Thoracic aorta (tissue), 2 donors: ENCODE data around the gene SH3PXD2B. TPM values are rescaled to one million over a fixed set of nuclear protein-coding genes. Genes with fewer than 3 reads are reported as not detected.
A peak's percentile ranks its signal among the peaks of the same experiment; 100 is the strongest.

ENCODE experiments used
- ATAC-seq: fragments of 150-250 bp; one replicate; pipeline ENCODE4 v1.8.0; 2017; ENCODE audit warnings: low read depth; ENCODE audit not compliant: insufficient number of reproducible peaks, low FRiP score
- DNase-seq: peaks from one replicate; pipeline ENCODE4 v3.0.0-alpha.2; 2020; ENCODE audit warnings: low spot score
- H3K27ac ChIP-seq, 2 donors: fragments of 200-600 bp; sonication (generic); 1 replicate in 1 of 2; 2 replicates in 1 of 2; pipeline ENCODE4 v1.5.1; 2016; ENCODE audit warnings: mild to moderate bottlenecking in 2 of 2, moderate library complexity in 2 of 2
- H3K27me3 ChIP-seq: fragments of 200-600 bp; sonication (generic); replicated peaks from 2 replicates; pipeline ENCODE4 v1.6.0; 2016; ENCODE audit warnings: mild to moderate bottlenecking; ENCODE audit not compliant: insufficient read depth
- H3K36me3 ChIP-seq: fragments of 200-600 bp; sonication (generic); one replicate; pipeline ENCODE4 v1.5.1; 2016
- H3K4me1 ChIP-seq, 2 donors: fragments of 200-600 bp; sonication (generic); 1 replicate in 1 of 2; 2 replicates in 1 of 2; pipeline versions ENCODE4 v1.5.1 to v1.6.0; 2016; ENCODE audit warnings: low read depth in 2 of 2, mild to moderate bottlenecking in 1 of 2; ENCODE audit not compliant: control insufficient read depth in 1 of 2
- H3K4me3 ChIP-seq: fragments of 200-600 bp; sonication (generic); 2 replicates; pipeline ENCODE4 v1.5.1; 2016; ENCODE audit warnings: mild to moderate bottlenecking
- H3K9me3 ChIP-seq: fragments of 200-600 bp; sonication (generic); 2 replicates; pipeline ENCODE4 v1.5.1; 2016
- total RNA-seq, 2 donors: library from RNA; depleted of rRNA; stranded (reverse); fragments of >200 nt; gene quantifications; one replicate each; pipeline versions ENCODE4 v1.1.0 to v1.2.3, GENCODE V29; 2016
- TF ChIP-seq, protein P1 (sequence below): fragments of 200-600 bp; sonication (generic); IDR thresholded peaks from one replicate; pipeline ENCODE4 v1.5.1; 2019; ENCODE audit warnings: antibody characterized with exemption

SH3PXD2B gene
- total RNA-seq: 10 to 100 TPM; 31.4 to 42.0 TPM

- ATAC-seq (no peak), DNase-seq (no peak)
- Histone ChIP-seq H3K9me3 (no peaks in the 10 kb centered on the region), H3K4me1 (peaks cover 12 to 50% of the 10 kb centered on the region in 2 donors), H3K27me3 (no peaks in the 10 kb centered on the region), H3K27ac (peak within 1 kb of the TSS; percentile 75 to 93), H3K36me3 (no peaks in the 10 kb centered on the region), H3K4me3 (peak within 1 kb of the TSS; percentile 93)
- TF ChIP-seq, protein P1, sequence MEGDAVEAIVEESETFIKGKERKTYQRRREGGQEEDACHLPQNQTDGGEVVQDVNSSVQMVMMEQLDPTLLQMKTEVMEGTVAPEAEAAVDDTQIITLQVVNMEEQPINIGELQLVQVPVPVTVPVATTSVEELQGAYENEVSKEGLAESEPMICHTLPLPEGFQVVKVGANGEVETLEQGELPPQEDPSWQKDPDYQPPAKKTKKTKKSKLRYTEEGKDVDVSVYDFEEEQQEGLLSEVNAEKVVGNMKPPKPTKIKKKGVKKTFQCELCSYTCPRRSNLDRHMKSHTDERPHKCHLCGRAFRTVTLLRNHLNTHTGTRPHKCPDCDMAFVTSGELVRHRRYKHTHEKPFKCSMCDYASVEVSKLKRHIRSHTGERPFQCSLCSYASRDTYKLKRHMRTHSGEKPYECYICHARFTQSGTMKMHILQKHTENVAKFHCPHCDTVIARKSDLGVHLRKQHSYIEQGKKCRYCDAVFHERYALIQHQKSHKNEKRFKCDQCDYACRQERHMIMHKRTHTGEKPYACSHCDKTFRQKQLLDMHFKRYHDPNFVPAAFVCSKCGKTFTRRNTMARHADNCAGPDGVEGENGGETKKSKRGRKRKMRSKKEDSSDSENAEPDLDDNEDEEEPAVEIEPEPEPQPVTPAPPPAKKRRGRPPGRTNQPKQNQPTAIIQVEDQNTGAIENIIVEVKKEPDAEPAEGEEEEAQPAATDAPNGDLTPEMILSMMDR: no peak
Observed at GRCh38 chr5:172454358-172455086, at the start of gene SH3PXD2B. Gene SH3PXD2B (minus strand): TSS chr5:172454525. CDS start chr5:172454352, 173 bp downstream.

DNA sequence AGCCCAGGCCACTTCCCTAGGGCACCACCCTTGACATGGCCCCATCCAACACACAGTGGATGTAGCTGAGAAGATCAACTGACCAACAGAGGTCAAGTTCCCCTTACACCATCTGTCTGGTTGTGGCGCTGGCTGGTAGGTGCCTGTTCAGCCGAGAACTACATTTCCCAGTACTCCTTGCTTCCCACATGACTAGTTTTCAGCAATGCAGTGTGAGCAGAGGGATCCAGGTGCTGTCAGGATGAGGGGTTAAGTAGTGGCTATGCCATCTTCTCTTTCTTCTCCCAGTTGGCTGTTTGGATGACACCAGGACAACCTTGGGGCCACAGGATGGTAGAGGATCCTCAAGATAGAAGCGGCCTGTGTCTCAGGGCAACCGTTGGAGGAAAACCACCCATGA is 48.6 kb upstream of the SH3PXD2B start:
- Histone ChIP-seq H3K4me3 (no peak overlapping the region), H3K36me3 (no peaks in the 10 kb centered on the region), H3K27ac (no peak overlapping the region), H3K9me3 (no peaks in the 10 kb centered on the region), H3K27me3 (no peaks in the 10 kb centered on the region), H3K4me1 (no peaks in the 10 kb centered on the region)
- DNase-seq (no peak), ATAC-seq (no peak)
- TF ChIP-seq, protein P1: no peak

GRCh38 chr5:172502410-172502809 is 48.1 kb upstream of the SH3PXD2B start:
- DNase-seq (no peak), ATAC-seq (no peak)
- no peaks in the 10 kb centered on the region for H3K27me3 ChIP-seq
- no peak overlapping the region for H3K27ac ChIP-seq
- H3K4me3 ChIP-seq: no peak overlapping the region
- no peaks in the 10 kb centered on the region for H3K36me3 ChIP-seq
- H3K9me3 ChIP-seq: no peaks in the 10 kb centered on the region
- no peaks in the 10 kb centered on the region for H3K4me1 ChIP-seq
- TF ChIP-seq, protein P1: no peak

- no peaks in the 10 kb centered on the region for H3K36me3 ChIP-seq
- H3K27me3 ChIP-seq: no peaks in the 10 kb centered on the region
- no peak for ATAC-seq
- TF ChIP-seq, protein P1: no peak
- peaks cover 0 to 5% of the 10 kb centered on the region in 2 donors for H3K4me1 ChIP-seq
- H3K27ac ChIP-seq: no peak overlapping the region
- no peaks in the 10 kb centered on the region for H3K9me3 ChIP-seq
- no peak for DNase-seq
- no peak overlapping the region for H3K4me3 ChIP-seq
Observed at GRCh38 chr5:172501708-172502320, 47.5 kb upstream of the SH3PXD2B start.

DNA sequence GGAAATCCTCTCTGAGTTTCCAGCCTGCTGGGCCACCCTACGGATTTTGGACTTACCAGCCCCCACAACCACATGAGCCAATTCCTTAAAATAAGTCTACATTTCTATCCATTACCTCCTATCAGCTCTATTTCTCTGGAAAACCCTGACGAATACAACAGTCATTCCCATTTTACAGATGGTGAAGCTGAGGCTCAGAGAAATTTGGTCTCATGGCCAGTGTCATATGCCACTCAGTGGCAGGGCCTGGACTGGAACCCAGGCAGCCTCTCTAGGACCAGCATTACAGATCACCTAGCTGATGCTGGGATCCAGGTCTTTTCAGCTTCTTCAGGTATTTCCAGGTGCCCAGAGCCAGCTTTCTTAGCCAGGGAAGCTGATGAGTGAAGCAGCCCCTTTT is 45.0 kb upstream of the SH3PXD2B start:
- TF ChIP-seq, protein P1: no peak
- no peak for ATAC-seq
- Histone ChIP-seq H3K9me3 (no peaks in the 10 kb centered on the region), H3K4me1 (peaks cover 0 to 6% of the 10 kb centered on the region in 2 donors), H3K27me3 (no peaks in the 10 kb centered on the region), H3K27ac (no peak overlapping the region), H3K4me3 (no peak overlapping the region), H3K36me3 (no peaks in the 10 kb centered on the region)
- no peak for DNase-seq
